Measurements from ENCODE around the gene RER1.

RER1 gene

GRCh38 chr1:2406451-2407041 lies 14.9 kb downstream of the RER1 start:
- DNase-seq (ENCODE audit: extremely low spot score): no peak
- ChIA-PET POLR2A (interaction anchor here (1.8 kb wide), 1 partner anchor 15 kb away, joined by 9 read pairs; the partner anchor contains the start of genes MORN1 and RER1), CTCF (interaction anchor here (1.0 to 1.6 kb wide), 5 partner anchors 10 to 94 kb away, joined by 3 to 7 read pairs (median 3); no protein-coding TSS in a partner anchor)
- TF ChIP-seq, protein P1, sequence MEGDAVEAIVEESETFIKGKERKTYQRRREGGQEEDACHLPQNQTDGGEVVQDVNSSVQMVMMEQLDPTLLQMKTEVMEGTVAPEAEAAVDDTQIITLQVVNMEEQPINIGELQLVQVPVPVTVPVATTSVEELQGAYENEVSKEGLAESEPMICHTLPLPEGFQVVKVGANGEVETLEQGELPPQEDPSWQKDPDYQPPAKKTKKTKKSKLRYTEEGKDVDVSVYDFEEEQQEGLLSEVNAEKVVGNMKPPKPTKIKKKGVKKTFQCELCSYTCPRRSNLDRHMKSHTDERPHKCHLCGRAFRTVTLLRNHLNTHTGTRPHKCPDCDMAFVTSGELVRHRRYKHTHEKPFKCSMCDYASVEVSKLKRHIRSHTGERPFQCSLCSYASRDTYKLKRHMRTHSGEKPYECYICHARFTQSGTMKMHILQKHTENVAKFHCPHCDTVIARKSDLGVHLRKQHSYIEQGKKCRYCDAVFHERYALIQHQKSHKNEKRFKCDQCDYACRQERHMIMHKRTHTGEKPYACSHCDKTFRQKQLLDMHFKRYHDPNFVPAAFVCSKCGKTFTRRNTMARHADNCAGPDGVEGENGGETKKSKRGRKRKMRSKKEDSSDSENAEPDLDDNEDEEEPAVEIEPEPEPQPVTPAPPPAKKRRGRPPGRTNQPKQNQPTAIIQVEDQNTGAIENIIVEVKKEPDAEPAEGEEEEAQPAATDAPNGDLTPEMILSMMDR (IDR thresholded peaks at IDR 0.05; ENCODE audit: control extremely low read depth, extremely low read depth, low read depth, missing control alignments): no peak

- TF ChIP-seq, protein P1 (IDR thresholded peaks at IDR 0.05; ENCODE audit: control extremely low read depth, extremely low read depth, low read depth, missing control alignments): no peak
- ChIA-PET CTCF (interaction anchor here (1.0 to 1.6 kb wide), 7 partner anchors 11 to 155 kb away, joined by 3 to 7 read pairs (median 3); no protein-coding TSS in a partner anchor), POLR2A (interaction anchor here (1.8 kb wide), 1 partner anchor 16 kb away, joined by 9 read pairs; the partner anchor contains the start of genes MORN1 and RER1)
- DNase-seq (ENCODE audit: extremely low spot score): no peak
Observed at GRCh38 chr1:2407166-2407990, 15.7 kb downstream of the RER1 start.

DNA sequence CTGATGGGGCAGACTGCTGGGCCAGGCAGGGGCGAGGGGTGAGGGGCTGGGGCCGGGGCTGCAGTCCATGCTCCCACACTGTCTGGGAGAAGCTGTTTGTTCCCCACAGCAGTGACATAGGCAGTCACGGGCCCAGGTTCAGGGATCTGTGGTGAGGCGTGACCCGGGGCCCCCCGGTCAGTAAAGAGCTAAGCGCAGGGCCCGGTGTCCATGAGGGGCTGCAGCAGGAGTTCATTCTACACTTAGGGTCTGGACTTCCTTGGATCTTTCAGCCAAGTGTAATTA lies 16.3 kb downstream of the RER1 start:
- no peak for DNase-seq (ENCODE audit: extremely low spot score)
- TF ChIP-seq, protein P1 (IDR thresholded peaks at IDR 0.05; ENCODE audit: control extremely low read depth, extremely low read depth, low read depth, missing control alignments): no peak
- POLR2A ChIA-PET: interaction anchor here (1.8 kb wide), 1 partner anchor 16 kb away, joined by 9 read pairs; the partner anchor contains the start of genes MORN1 and RER1
- CTCF ChIA-PET: interaction anchor here (0.6 to 1.6 kb wide), 6 partner anchors 11 to 154 kb away, joined by 3 to 7 read pairs (median 3); partner anchors contain the start of genes MORN1 and RER1

- ChIA-PET CTCF (interaction anchor here (0.6 to 1.6 kb wide), 3 partner anchors 17 to 154 kb away, joined by 3 to 5 read pairs (median 3); partner anchors contain the start of genes MORN1 and RER1), POLR2A (no interaction called here)
- TF ChIP-seq, protein P1 (IDR thresholded peaks at IDR 0.05; ENCODE audit: control extremely low read depth, extremely low read depth, low read depth, missing control alignments): no peak
- no peak for DNase-seq (ENCODE audit: extremely low spot score)
Observed at GRCh38 chr1:2408456-2408855, 16.8 kb downstream of the RER1 start.

DNA sequence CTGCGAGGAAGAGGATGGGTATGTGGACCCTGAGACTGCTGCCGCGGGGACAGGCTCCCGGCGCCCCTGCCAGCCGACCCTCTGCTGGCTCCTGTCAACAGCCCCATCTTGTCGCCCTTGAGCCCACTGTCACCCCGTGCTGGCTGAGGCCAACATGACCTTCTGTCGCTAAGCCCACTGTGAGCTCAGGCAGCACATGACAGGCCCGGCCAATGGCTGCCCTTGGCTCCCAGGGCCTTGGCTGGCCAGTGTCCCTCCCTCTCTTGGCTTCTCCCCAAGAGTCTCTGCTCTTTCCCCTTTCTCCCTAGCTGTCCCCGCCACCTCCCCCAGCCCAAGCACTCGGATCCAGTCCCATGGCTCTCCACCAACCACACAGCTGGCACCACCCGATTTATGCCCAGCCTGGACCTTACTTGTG lies 17.2 kb downstream of the RER1 start:
- no peak for DNase-seq (ENCODE audit: extremely low spot score)
- TF ChIP-seq, protein P1 (IDR thresholded peaks at IDR 0.05; ENCODE audit: control extremely low read depth, extremely low read depth, low read depth, missing control alignments): no peak
- ChIA-PET POLR2A (no interaction called here), CTCF (interaction anchor here (1.0 to 1.6 kb wide), 3 partner anchors 13 to 153 kb away, joined by 4 to 5 read pairs (median 5); no protein-coding TSS in a partner anchor)

GRCh38 chr1:2409745-2410144 lies 18.1 kb downstream of the RER1 start:
- ChIA-PET CTCF (interaction anchor here (0.7 to 1.2 kb wide), 4 partner anchors 13 to 377 kb away, joined by 3 to 5 read pairs (median 4); no protein-coding TSS in a partner anchor), POLR2A (interaction anchor here (1.0 kb wide), 1 partner anchor 18 kb away, joined by 3 read pairs; the partner anchor contains the start of genes MORN1 and RER1)
- TF ChIP-seq, protein P1 (IDR thresholded peaks at IDR 0.05; ENCODE audit: control extremely low read depth, extremely low read depth, low read depth, missing control alignments): no peak
- no peak for DNase-seq (ENCODE audit: extremely low spot score)

Measured in GM10248 (cell line).